NOMO-1 (cell line): ENCODE results near the gene HDAC7.

Experiments used
- DNase-seq, 2 experiments: peaks; one replicate each; lab custom pipeline; 2025; ENCODE audit not compliant: unreplicated experiment in 2 of 2; lab: John Stamatoyannopoulos, UW

Gene HDAC7

GRCh38 chr12:47798382-47798948 is 21.2 kb downstream of the HDAC7 start:
- DNase-seq, result no peak

GRCh38 chr12:47797441-47797840 is 22.3 kb downstream of the HDAC7 start:
- no peak for DNase-seq

- no peak for DNase-seq
These were observed 23.8 kb downstream of the HDAC7 start for GRCh38 chr12:47795814-47796411.

DNA sequence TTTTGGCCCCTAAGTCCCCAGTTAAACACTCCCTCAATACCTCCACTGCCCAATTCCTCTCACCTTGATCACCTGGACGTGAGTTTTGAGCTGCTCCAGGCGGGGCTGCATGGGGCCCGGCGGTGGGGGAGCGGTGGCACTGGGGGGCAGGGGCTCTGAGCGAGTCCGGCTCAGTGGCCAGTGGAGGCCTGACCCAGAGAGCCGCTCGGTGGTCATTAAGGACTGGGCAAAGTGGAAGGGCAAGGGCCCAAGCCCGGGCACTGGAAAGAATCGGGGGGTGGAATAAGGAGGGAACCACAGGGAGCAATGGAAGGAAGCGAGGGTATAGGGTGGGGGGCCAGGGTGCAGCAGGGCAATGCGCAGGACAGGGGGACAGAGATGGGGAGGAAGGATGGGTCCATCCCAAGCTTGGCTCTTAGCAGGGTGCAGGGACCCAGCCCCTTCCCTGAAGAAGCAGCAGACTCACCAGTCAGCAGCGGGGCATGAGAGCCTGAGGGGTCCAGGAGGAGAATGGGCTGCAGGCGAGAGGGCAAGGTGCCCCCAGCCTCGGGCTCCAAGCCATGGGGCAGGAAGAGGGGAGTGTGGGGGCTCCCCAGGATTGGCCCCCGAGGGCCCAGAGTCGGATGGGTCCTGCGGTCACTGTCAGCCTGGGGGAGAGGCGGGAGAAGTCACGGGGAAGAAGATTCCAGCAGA is 24.4 kb downstream of the HDAC7 start:
- DNase-seq, result no peak

- no peak for DNase-seq
These were observed 25.0 kb downstream of the HDAC7 start for GRCh38 chr12:47794679-47795078.

GRCh38 chr12:47793015-47793681 is 26.6 kb downstream of the HDAC7 start:
- DNase-seq, result no peak

- DNase-seq, result no peak
These were observed 27.8 kb downstream of the HDAC7 start for GRCh38 chr12:47791874-47792273.

DNA sequence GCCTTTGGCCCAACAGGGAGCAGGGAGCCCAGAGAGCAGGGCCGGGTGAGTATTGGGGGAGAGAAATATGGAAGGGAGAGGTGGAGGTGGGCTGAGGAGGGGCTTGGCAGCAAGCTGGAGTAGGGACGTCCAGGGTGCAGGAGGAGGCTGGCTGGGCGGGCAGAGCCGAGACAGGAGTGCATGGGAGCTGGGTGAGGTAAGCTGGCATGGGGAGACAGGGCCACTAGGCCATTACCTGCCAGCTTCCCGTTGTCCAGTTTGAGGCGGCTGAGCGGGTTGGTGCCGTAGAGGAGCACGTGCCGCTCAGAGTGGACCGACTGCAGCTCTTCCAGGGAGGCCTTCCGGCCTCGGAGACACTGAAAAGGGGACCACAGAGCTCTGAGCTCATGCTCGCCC is 28.4 kb downstream of the HDAC7 start:
- DNase-seq, result no peak

GRCh38 chr12:47790676-47791350 is 28.9 kb downstream of the HDAC7 start:
- DNase-seq, result no peak

GRCh38 chr12:47789712-47790489 is 29.8 kb downstream of the HDAC7 start:
- no peak for DNase-seq

DNA sequence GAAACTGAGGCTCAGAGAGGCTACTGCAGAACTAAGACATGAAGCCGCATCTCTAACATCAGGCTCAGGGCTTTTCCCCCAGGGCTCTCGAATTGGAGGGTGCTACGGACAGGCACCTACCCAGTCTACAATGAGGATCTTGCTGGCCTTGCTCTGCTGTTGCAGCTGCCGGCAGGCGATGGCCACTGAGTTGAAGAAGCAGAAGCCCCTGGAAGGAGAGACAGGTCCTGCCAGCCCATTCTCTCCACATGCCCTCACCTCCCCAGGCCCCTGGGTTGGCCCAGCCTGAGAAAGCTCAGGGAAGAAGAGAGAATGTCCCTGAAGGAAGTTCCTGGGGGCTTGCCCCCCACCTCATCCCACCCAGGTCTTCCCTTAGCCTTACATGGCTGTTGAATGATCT is 30.6 kb downstream of the HDAC7 start:
- no peak for DNase-seq

DNA sequence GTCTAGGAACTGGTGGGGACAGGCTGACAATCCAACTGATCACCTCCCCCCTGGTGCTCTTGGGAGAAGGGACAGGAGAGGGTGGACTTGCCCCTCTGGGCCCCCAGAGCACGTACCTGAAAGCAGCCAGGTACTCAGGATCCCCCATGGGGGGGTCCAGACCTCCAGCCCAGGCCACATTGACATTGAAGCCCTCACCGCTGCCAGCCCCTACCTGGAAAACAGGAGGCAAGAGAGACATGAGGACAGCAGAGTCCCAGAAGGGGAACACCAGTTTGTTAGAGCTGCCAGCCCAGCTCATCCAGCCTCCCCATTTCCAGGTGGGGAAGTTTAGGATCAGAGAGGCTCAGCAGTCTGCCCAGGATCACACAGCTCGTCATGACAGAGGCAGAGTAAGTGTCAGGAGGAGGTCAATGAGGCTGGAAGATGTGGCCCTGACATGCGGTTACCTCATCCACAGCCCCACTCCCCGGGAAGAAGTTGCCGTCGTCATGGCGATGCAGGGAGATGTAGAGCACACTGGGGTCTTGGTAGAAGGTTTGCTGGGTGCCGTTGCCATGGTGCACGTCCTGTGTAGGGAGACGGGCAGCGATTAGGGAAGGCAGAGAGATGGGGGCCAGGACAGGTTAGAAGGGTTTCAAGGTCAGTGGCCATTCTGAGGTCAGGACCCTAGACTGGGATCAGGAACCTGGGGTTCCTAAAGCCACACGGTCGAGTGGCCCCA is 31.9 kb downstream of the HDAC7 start:
- no peak for DNase-seq

GRCh38 chr12:47786662-47787280 is 32.9 kb downstream of the HDAC7 start:
- no peak for DNase-seq

DNA sequence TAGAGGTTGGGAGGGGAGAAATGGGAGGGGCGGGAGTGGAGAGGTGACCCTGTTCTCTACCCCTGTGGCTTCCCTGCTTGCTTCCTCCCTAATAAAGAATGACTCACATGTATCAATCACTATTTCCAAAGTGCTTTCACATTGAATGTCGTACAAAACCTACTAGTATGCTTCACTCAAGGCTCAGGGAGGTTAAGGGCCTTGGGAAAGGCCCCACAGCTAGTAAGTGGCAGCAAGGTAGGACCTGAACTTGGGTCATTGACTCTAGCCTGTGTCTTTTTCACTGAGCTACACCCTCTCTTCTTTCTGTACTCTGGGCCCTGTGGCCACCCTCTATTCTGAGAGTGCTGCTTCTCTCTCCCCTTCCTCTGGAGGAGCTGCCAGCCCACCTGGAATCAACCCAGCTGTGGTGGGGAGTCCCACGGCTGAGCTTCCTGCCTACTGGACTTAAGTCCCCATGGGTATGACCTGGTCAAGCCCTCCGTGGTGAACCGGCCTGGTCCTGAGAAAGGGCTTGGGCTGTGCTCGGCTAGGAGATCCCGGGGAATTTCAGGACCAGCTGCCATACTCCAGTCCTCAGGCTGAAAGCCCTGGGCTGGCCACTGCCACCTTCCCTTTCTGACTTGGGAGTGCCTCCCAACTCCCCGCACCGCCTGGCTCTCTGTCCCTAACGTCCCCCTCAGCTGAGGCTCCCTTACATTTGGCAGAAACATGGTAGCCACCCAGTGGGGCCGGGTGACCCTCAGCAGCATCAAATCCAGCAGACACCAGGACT is 33.6 kb downstream of the HDAC7 start:
- DNase-seq, result no peak

- no peak for DNase-seq
These were observed 34.4 kb downstream of the HDAC7 start for GRCh38 chr12:47785036-47785886.

- no peak for DNase-seq
These were observed 35.6 kb downstream of the HDAC7 start for GRCh38 chr12:47783821-47784819.
